Neural progenitor cell (in vitro differentiated cells): ENCODE results near the gene ZGLP1. TPM values are rescaled to one million over a fixed set of nuclear protein-coding genes. Genes with fewer than 3 reads are reported as not detected.

Source experiments
- DNase-seq: peaks from one replicate; pipeline ENCODE4 v3.0.0-alpha.2; 2016; ENCODE audit warnings: low spot score
- H2AFZ ChIP-seq: fragments of 200-600 bp; sonication (generic); replicated peaks from 2 replicates; pipeline ENCODE4 v1.6.1; 2016; ENCODE audit warnings: antibody characterized with exemption
- H3F3A ChIP-seq: fragments of 200-600 bp; sonication (generic); 2 replicates; pipeline ENCODE4 v1.6.1; 2016; ENCODE audit warnings: antibody characterized with exemption, low read depth
- H3K27ac ChIP-seq: fragments of 200-600 bp; sonication (generic); 2 replicates; pipeline ENCODE4 v1.5.1; 2016; ENCODE audit warnings: mild to moderate bottlenecking
- H3K27me3 ChIP-seq: fragments of 200-600 bp; sonication (generic); 2 replicates; pipeline ENCODE4 v1.6.1; 2016; ENCODE audit warnings: mild to moderate bottlenecking, moderate library complexity
- H3K36me3 ChIP-seq: fragments of 200-600 bp; sonication (generic); 2 replicates; pipeline ENCODE4 v1.5.1; 2016
- H3K4me1 ChIP-seq: fragments of 200-600 bp; sonication (generic); 2 replicates; pipeline ENCODE4 v1.6.1; 2016; ENCODE audit warnings: mixed run types
- H3K4me2 ChIP-seq: fragments of 200-600 bp; sonication (generic); 2 replicates; pipeline ENCODE4 v1.6.1; 2016
- H3K4me3 ChIP-seq: fragments of 200-600 bp; sonication (generic); 2 replicates; pipeline ENCODE4 v1.5.1; 2016
- H3K79me2 ChIP-seq: fragments of 200-600 bp; sonication (generic); 2 replicates; pipeline ENCODE4 v1.6.1; 2016; ENCODE audit warnings: low read depth
- H3K9ac ChIP-seq: fragments of 200-600 bp; sonication (generic); 2 replicates; pipeline ENCODE4 v1.6.1; 2016
- H3K9me3 ChIP-seq: fragments of 200-600 bp; sonication (generic); 2 replicates; pipeline ENCODE4 v1.5.1; 2016; ENCODE audit warnings: low read depth
- H4K20me1 ChIP-seq: fragments of 200-600 bp; sonication (generic); 2 replicates; pipeline ENCODE4 v1.6.1; 2016; ENCODE audit warnings: low read depth
- H3K27ac Mint-ChIP-seq: 3 replicates; pipeline ENCODE4 v1.8.0; 2021; ENCODE audit warnings: mixed read lengths
- H3K27me3 Mint-ChIP-seq: 2 replicates; pipeline ENCODE4 v1.8.0; 2022; ENCODE audit warnings: low read depth, mild to moderate bottlenecking, inconsistent platforms, moderate library complexity, mixed read lengths; ENCODE audit not compliant: insufficient read depth
- H3K36me3 Mint-ChIP-seq: 3 replicates; pipeline ENCODE4 v1.8.0; 2021; ENCODE audit warnings: mixed read lengths
- H3K4me1 Mint-ChIP-seq: 3 replicates; pipeline ENCODE4 v1.8.0; 2021; ENCODE audit warnings: mixed read lengths
- H3K4me3 Mint-ChIP-seq: 3 replicates; pipeline ENCODE4 v1.8.0; 2021; ENCODE audit warnings: mild to moderate bottlenecking, moderate library complexity, mixed read lengths
- H3K9me3 Mint-ChIP-seq: 3 replicates; pipeline ENCODE4 v1.8.0; 2020; ENCODE audit warnings: mixed read lengths
- EZH2 ChIP-seq: fragments of 200-600 bp; sonication (generic); IDR thresholded peaks from 2 replicates; pipeline ENCODE4 v1.6.1; 2017; ENCODE audit warnings: antibody characterized with exemption, mild to moderate bottlenecking, moderate library complexity
- EZH2phosphoT487 ChIP-seq: fragments of 200-600 bp; sonication (generic); IDR thresholded peaks from 2 replicates; pipeline ENCODE4 v1.6.1; 2017; ENCODE audit warnings: antibody characterized with exemption
- total RNA-seq: library from RNA; depleted of rRNA; stranded (reverse); fragments of >200 nt; gene quantifications from 2 replicates; pipeline ENCODE4 v1.2.3, GENCODE V29; 2015; ENCODE audit warnings: low replicate concordance
- TF ChIP-seq, protein P1 (sequence below): fragments of 200-600 bp; sonication (generic); IDR thresholded peaks from 2 replicates; pipeline ENCODE4 v1.5.1; 2017; ENCODE audit warnings: antibody characterized with exemption, mild to moderate bottlenecking

Gene ZGLP1
- total RNA-seq, 1 donor from 2014 or later = 2.4 TPM

GRCh38 chr19:10266706-10267105 is 42.9 kb downstream of the ZGLP1 start:
- Histone ChIP-seq H3K4me1 (no peaks in the 10 kb centered on the region), H3K27me3 (peaks cover 37% of the 10 kb centered on the region), H3K36me3 (no peaks in the 10 kb centered on the region), H3K79me2 (no peaks in the 10 kb centered on the region), H3K9me3 (no peaks in the 10 kb centered on the region), H3K9ac (no peak overlapping the region), H3K4me2 (no peak overlapping the region), H3K27ac (no peak overlapping the region), H3K4me3 (no peak overlapping the region), H4K20me1 (no peaks in the 10 kb centered on the region), H2AFZ (no peak overlapping the region), H3F3A (peaks cover 18% of the 10 kb centered on the region)
- Mint-ChIP-seq H3K27ac (no peak overlapping the region), H3K27me3 (peaks cover 18% of the 10 kb centered on the region), H3K4me1 (no peaks in the 10 kb centered on the region), H3K36me3 (no peaks in the 10 kb centered on the region), H3K9me3 (no peaks in the 10 kb centered on the region), H3K4me3 (peak overlapping the region; percentile 43)
- DNase-seq = no peak
- TF ChIP-seq EZH2phosphoT487 = no peak
- no peak for TF ChIP-seq EZH2
- TF ChIP-seq, protein P1, sequence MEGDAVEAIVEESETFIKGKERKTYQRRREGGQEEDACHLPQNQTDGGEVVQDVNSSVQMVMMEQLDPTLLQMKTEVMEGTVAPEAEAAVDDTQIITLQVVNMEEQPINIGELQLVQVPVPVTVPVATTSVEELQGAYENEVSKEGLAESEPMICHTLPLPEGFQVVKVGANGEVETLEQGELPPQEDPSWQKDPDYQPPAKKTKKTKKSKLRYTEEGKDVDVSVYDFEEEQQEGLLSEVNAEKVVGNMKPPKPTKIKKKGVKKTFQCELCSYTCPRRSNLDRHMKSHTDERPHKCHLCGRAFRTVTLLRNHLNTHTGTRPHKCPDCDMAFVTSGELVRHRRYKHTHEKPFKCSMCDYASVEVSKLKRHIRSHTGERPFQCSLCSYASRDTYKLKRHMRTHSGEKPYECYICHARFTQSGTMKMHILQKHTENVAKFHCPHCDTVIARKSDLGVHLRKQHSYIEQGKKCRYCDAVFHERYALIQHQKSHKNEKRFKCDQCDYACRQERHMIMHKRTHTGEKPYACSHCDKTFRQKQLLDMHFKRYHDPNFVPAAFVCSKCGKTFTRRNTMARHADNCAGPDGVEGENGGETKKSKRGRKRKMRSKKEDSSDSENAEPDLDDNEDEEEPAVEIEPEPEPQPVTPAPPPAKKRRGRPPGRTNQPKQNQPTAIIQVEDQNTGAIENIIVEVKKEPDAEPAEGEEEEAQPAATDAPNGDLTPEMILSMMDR = no peak

DNA sequence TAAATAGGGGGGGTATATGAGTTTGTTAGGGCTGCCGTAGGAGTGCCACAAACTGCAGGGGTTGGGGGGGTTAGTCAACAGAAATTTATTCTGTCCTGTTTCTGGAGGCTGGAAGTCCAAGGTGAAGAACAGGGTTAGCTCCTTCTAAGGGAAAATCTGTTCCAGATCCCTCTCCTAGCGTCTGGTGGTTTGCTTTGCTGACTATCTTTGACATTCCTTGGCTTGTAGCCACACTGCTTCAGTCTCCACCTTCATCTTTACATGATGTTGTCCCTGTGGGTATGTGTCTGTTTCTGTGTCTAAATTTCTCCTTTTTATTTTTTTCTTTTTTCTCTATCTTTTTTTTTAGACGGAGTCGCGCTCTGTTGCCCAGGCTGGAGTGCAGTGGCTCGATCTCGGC is 46.8 kb downstream of the ZGLP1 start:
- Histone ChIP-seq H3K4me1 (no peaks in the 10 kb centered on the region), H3K4me2 (no peak overlapping the region), H3F3A (peaks cover 5% of the 10 kb centered on the region), H3K27ac (no peak overlapping the region), H3K36me3 (no peaks in the 10 kb centered on the region), H3K4me3 (no peak overlapping the region), H3K9ac (no peak overlapping the region), H3K79me2 (no peaks in the 10 kb centered on the region), H3K27me3 (no peaks in the 10 kb centered on the region), H2AFZ (no peak overlapping the region), H3K9me3 (no peaks in the 10 kb centered on the region), H4K20me1 (no peaks in the 10 kb centered on the region)
- H3K9me3 Mint-ChIP-seq = no peaks in the 10 kb centered on the region
- H3K36me3 Mint-ChIP-seq = no peaks in the 10 kb centered on the region
- H3K4me3 Mint-ChIP-seq = no peak overlapping the region
- TF ChIP-seq EZH2 (no peak), EZH2phosphoT487 (no peak)
- TF ChIP-seq, protein P1 = no peak
- no peak for DNase-seq
- H3K27me3 Mint-ChIP-seq = peaks cover 3% of the 10 kb centered on the region
- no peaks in the 10 kb centered on the region for H3K4me1 Mint-ChIP-seq
- no peak overlapping the region for H3K27ac Mint-ChIP-seq

DNA sequence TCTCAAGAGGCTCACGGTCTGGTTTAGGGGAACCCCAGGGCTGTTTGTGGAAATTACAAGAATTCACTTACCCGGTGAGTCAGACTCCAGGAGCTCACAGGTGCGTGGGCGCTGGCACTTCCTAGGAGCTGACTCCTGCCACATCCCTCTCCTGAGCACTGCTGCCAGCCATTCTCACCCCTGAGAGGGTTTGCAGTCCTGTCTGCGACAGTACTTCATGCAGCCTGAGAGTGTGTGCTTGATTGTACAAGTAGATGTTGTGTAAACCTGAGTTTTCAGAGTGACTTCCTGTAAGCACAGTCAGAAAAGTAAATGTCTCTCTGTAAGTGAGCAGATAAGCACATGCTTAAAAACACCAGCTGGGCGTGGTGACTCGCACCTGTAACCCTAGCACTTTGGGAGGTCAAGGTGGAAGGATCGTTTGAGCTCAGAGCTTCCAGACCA is 49.5 kb downstream of the ZGLP1 start:
- H3K36me3 Mint-ChIP-seq = peaks cover 12% of the 10 kb centered on the region
- Histone ChIP-seq H3K27ac (no peak overlapping the region), H2AFZ (no peak overlapping the region), H3K36me3 (no peaks in the 10 kb centered on the region), H3K4me1 (no peaks in the 10 kb centered on the region), H3K4me2 (no peak overlapping the region), H3K4me3 (no peak overlapping the region), H4K20me1 (no peaks in the 10 kb centered on the region), H3F3A (peaks cover 5% of the 10 kb centered on the region), H3K79me2 (no peaks in the 10 kb centered on the region), H3K27me3 (no peaks in the 10 kb centered on the region), H3K9ac (no peak overlapping the region), H3K9me3 (no peaks in the 10 kb centered on the region)
- no peak for TF ChIP-seq EZH2
- TF ChIP-seq, protein P1 = no peak
- no peak for TF ChIP-seq EZH2phosphoT487
- H3K9me3 Mint-ChIP-seq = no peaks in the 10 kb centered on the region
- no peaks in the 10 kb centered on the region for H3K4me1 Mint-ChIP-seq
- H3K27ac Mint-ChIP-seq = no peak overlapping the region
- no peak for DNase-seq
- peaks cover 5% of the 10 kb centered on the region for H3K27me3 Mint-ChIP-seq
- H3K4me3 Mint-ChIP-seq = no peak overlapping the region
